GM19193 (cell line): ENCODE measurements around the gene COX18.

Source experiments
- POLR2A ChIP-seq: IDR thresholded peaks from 4 replicates; pipeline ENCODE4 v1.6.1; 2011; ENCODE audit not compliant: insufficient read depth, insufficient read length; ENCODE audit errors: extremely low read depth

COX18 gene

GRCh38 chr4:73069338-73070073 is at the start of gene COX18:
Gene COX18, minus strand, starts transcription at chr4:73069716. Its CDS starts 67 bp downstream, at chr4:73069649.
- peak; percentile 97 for TF ChIP-seq POLR2A

- TF ChIP-seq POLR2A = no peak
Measured at GRCh38 chr4:73109493-73109892, 40.0 kb upstream of the COX18 start.

DNA sequence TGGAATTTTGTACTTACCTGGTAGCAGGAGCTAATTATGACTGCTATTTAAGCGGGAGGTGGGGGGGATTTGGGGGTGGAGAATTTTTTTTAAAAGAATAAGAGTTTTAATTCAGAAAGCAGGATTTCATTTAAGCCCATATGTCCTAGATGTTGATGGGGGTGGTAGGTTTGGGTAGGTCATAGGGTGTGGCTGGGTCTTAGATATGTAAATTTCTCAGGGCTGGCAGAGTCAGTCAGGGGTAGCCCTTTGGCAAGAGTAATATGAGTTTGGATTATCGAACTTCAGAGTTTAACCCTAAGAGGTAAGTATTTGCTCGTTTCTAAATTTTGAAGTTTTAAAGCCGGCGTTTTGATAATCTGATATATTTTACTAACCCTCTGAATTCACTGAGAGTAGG is 35.2 kb upstream of the COX18 start:
- TF ChIP-seq POLR2A = no peak

- TF ChIP-seq POLR2A = no peak
Measured at GRCh38 chr4:73103799-73104503, 34.4 kb upstream of the COX18 start.

DNA sequence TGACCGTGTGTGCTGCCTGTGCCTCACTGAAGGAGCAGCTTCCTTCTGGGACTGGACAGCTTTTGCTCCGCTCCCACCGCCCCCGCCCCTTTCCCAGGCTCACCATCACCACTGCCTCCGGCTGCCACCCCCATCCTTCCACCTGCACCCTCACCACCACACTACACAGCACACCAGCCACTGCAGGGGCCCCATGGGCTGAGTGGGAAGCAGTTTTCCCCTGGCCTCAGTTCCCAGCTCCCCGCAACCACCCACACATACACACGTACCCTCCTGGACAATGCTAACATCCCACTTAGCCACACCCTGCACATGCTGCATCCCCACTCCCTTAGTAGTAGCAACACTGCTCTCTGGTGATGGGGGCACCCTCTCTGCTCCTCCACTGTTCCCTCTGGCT is 29.6 kb upstream of the COX18 start:
- no peak for TF ChIP-seq POLR2A

- no peak for TF ChIP-seq POLR2A
Measured at GRCh38 chr4:73098713-73099112, 29.2 kb upstream of the COX18 start.

DNA sequence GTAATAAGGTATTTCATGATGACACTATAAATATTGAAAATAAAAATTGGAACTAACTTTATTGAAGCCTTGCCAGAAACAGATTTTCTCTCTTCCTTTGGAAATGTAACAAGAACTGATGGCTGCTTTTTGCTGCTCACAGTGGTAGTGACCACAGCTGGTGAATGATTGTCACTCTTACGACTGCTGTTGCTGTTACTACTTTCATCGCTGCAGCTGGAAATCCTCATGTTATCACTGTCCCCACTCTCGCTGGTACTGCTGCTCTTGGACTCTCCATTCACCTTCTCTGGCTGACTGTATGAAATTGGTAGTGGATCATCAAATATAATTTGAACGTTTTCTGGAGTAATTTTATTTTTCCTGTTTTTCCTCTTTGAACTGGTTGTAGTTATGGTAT is 28.5 kb upstream of the COX18 start:
- no peak for TF ChIP-seq POLR2A

DNA sequence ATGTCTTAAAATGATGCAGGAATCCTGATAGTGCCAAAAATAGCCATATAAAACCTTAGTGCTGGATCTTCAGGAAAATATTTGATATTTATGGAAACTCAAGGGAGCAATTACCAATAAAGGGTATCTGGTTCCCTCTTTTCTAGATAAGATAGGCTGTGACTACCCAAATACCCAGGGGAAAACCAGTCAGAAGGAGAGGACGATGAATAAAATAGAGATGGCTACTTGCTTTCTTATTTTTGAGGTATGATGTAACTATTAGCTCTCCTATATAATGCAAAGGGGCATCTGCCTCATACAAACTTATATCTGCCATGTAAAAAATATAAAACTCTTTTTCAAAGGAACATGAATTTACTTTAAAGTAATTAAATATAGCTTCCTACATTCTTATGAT is 23.4 kb upstream of the COX18 start:
- TF ChIP-seq POLR2A = no peak

GRCh38 chr4:73090738-73091137 is 21.2 kb upstream of the COX18 start:
- no peak for TF ChIP-seq POLR2A

GRCh38 chr4:73087871-73088270 is 18.4 kb upstream of the COX18 start:
- TF ChIP-seq POLR2A = no peak

DNA sequence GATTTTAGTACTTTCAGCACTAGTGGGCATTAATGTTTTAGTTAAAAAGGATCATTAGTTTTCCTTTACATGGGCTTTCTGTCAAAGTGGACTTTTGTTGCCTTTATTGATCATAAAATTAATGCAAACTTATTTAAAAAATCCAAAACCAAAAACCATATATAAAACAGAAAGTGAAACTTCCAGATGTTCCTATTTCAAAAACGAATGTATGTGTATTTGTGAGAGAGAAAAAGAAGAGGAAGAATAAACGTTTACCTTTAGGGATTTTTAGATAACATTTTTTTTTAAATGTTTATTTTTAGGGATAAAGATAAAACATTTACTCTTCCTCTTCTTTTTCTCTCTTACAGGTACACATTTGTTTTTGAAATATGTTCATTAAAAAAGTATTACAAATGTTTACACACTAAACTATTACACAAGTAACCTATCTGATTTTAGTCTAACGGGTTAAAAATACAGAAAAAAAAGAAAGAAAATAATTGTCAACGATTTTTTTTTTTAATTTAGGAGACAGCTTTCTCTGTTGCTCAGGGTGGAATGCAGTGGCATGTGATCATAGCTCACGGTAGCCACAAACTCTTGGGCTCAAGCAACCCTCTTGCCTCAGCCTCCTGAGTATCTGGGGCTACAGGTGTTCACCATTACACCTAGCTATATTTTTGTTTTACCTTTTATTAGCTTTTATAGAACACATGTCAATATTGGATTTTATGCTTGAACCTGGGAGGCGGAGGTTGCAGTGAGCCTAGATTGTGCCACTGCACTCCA is 16.8 kb upstream of the COX18 start:
- no peak for TF ChIP-seq POLR2A

- no peak for TF ChIP-seq POLR2A
Measured at GRCh38 chr4:73080789-73081188, 11.3 kb upstream of the COX18 start.

- TF ChIP-seq POLR2A = no peak
Measured at GRCh38 chr4:73075832-73076231, 6.3 kb upstream of the COX18 start.

- TF ChIP-seq POLR2A = no peak
Measured at GRCh38 chr4:73070074-73070390, 516 bp upstream of the COX18 start.

DNA sequence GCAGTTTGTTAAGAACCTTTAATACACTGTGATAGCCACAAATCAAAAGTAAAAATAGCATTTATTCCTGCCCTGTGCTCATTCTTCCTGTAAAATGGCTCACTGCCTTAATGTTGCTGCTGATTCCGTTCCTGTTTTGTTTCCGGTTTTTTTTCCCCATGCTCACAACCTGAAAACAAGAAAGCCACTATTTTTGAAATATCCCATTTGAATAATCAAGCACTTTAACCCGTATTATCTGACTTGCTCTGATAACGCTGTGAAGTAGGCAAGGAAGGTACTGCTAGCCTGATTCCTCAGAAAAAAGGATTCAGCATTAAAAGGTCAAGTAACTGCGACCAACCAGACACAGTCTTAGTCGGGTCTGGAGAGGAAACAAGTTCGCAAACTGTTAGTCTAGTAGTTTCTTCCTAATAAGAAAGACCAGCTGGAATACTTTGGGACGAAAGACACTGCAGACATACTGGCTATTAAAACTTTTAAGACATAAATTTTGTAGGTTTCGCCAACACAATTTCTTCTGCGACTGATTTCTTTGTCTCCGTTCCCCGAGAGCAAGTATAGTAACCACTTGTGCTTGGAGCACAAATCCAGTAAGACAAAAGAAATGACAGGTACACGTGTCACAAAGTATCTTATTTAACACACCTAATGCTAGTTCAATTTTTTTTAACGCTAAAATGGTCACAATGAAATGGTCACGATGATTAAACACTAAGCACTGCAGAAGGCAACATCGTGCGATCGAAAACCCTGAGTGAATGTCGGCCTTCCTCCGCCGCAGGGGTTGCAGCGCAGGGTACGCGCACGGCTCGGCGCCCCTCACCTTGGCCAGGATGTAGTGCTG is 802 bp downstream of the COX18 start:
- TF ChIP-seq POLR2A = no peak
